GM04503 (cell line): ENCODE measurements around the gene CDH4.

Experiments used
- DNase-seq: peaks from one replicate; pipeline ENCODE4 v3.0.0-alpha.2; 2012; ENCODE audit warnings: low read depth

CDH4 gene

DNA sequence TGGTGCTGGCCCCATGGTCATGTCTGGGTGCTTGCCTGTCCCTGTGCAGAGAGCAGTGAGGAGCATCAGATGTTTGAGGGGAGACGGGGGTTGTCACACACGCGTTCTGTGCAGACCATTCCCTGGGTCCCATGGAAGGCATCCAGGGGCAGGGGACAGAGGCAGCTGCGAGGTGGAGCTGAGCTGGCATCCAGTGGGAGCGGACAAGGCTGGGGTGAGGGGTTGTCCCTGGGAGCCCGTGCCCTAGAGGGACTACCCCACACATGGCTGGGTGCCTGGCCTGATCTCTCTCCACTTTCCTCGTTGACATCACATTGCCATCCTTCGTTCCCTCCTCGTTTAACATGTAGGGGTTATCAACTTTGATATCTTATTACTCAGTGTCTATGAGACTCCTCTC is 331.3 kb downstream of the CDH4 start:
- no peak for DNase-seq

DNA sequence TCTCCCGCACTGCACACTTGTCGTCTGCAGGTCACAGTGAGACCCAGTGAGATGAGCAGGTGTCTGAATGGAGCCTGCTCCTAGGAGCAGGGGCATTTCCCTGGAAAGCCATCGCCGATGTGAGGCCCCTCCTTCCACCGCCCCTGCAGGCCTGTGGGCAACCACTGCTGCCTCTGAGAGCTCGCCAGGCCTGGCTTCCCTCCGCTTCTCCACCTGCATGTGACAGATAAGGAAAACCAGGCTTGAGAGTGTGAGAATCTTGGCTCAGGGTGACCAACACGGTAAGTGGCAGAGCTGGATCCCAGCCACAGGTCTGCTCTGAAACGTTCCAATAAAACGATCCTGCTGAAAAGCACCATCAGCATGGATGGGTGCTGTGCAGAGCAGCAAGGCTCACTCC is 332.8 kb downstream of the CDH4 start:
- DNase-seq = no peak

DNA sequence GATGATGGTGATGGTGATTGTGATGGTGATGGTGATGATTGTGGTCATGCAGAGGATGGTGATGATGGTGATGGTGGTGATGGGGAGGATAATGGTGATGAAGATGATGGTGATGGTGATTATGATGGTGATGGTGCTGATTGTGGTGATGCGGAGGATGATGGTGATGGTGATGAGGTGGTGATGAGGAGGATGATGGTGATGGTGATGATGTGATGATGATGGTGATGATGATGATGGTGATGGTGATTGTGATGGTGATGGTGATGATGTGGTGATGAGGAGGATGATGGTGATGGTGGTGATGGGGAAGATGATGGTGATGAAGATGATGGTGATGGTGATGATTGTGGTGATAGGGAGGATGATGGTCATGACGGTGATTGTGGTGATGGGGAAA is 333.7 kb downstream of the CDH4 start:
- no peak for DNase-seq

DNA sequence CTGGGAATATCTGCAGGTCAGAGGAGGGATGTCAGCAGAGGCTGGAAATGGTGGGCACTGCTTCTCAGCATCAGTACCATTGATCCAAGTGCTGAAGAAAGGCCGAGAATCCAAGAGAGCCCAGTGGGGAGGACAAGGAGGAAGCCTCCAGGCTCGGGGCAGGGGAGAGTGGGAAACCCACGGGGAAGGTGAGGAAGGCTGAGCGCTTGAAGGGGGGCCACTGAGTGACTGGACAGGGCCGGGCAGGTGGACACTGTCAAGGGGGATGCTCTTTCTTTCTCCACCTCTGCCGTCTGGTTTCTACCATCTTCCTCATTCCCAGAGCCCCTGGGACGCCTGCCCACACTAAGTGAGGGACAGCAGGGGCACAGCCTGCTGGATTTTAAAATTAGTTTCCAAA is 335.0 kb downstream of the CDH4 start:
- no peak for DNase-seq

DNA sequence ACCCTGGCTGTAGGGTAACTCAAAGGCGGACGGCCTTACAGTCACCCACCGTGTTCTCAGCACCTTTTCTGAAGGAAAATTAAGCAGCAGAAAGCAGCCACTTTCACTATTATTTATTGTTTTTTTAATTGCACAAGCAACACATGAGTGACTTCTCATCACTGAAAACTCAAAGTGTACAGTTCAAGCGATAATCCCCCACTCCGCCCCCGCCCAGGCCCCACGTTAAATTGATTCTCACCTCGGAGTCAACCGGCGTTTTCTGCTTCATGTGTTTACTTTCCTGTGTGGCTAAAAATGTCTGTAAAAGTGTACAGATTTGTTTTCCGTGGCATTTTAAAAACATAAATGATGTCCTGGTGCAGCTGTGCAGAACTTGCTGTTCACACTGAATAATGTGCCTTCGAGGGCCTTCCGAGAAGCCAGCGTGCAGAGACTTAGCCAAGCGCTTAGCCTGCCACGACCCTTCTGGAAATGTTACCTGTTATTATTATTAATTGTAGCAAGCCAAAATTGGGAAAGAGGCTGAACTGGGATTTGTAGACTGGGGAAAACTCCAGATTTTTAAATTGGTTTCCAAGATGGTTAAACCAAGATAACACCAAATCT is 335.7 kb downstream of the CDH4 start:
- DNase-seq = no peak

DNA sequence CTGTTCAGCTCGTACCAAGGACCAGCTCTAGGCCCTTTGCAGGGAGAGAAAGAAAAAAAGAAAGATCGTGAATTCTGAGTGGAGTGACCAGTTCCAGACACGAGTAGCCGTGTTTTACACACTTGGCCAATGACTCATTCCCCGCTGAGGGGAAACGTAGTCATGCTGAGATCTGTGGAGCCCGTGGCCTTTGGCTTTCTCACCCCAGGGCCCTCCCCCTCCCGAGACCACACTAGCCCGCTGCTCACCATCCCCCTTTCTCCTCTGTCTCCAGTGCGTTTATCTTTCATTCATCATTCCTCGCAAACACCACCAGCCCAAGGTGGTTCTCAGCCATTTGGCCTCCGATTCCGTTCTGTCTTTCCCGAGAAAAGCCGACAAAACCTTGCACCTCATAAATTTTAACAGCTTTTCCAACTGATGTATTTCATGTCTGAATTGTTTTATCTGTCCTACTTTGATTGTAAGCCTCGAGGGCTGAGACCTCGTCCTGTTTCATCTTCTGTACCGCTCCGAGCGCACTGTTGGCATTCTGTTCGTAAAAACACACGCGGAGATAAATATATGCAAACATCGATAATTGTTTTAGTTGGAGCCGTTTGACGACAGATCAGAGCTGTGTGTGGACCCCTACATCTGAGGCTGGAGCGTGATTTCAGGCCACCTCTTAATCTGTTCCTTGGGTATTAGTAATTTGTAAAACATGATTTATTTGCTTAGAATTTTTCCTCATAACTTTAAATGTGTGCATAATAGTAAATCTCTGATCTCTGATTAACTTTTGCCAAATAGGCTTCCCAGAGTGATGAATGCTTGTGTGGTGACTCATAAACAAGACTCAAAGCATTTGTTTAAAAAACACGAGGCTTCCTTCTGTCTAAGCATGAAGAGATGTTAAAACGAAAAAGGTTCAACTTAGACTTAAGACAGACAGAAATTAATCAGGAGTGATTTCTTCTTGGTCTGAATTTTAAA is 336.6 kb downstream of the CDH4 start:
- peak; percentile 53 for DNase-seq

DNA sequence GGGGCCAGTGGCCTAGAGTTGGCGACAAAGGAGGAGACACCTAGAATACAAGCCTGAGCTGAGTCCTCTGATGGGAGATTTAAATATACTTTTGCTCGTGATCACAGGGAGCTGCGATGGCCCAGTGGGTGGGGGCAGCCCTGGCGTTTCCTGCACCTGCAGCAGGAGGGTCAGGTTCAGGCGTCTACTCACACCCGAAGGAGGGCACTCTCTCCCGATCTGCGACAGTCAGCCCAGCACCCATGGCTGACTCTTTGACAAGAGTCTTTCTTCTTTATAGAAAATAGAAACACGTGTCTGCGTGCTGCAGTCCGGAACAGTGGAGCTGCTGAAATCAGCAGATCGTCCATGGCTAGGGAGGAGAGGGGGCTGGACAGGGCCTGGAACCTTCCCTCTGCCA is 338.2 kb downstream of the CDH4 start:
- DNase-seq = no peak

DNA sequence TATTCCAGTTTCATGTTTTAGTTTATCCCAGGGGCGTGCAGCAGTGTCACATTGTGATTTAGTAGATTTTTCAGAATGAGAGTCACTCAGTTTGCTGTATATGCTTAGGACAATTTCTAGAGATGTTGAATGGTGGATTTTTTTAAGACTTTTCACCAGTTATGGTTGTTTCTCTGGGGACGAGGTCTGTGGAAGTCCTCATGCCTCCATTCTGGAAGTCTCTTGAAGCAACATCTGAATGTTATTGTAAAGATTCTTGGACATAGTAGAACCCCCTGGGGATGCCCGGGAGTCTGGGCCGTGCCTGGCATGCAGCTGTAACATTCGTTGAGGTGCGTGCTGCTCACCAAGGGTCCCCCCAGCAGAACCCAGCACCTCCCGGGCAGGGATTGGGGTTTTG is 341.5 kb downstream of the CDH4 start:
- DNase-seq = no peak

DNA sequence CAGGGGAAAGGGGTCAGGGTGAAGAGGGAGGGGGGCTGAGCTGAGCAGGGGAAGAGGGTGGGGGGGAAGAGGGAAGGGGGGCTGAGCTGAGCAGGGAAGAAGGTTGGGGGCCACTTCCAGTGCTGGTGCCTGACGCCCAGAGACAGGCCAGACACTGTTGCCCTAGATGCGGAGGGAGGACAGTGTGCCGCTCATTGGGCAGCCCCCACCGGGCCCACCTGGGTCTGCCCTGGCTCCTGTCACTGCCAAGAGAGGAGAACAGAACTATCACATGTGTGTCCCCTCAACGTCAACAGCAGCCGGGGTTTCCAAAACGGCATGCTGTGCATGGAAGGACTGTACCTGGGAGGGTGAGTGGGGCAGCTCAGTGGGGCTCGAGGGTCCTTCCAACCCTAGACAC is 342.1 kb downstream of the CDH4 start:
- no peak for DNase-seq

DNA sequence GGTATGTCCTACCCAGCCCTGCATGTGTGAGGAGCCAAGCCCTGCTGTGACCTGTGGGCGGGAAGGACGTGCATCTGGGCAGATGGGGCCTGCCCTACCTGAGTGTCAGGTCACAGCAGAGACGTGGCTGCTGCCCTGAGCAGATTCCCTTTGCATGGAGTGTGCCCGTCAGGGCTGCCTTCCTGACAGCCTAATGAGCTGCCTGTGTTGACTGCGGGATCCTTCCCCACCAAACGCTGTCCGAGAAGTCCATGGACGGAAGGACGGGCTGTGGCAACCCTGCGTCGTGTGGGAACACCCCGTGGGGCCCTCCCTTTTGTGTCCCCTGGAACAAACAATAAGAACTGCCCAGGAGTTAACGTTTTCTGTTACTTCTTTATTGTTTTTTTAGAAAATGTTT is 343.2 kb downstream of the CDH4 start:
- DNase-seq = no peak

DNA sequence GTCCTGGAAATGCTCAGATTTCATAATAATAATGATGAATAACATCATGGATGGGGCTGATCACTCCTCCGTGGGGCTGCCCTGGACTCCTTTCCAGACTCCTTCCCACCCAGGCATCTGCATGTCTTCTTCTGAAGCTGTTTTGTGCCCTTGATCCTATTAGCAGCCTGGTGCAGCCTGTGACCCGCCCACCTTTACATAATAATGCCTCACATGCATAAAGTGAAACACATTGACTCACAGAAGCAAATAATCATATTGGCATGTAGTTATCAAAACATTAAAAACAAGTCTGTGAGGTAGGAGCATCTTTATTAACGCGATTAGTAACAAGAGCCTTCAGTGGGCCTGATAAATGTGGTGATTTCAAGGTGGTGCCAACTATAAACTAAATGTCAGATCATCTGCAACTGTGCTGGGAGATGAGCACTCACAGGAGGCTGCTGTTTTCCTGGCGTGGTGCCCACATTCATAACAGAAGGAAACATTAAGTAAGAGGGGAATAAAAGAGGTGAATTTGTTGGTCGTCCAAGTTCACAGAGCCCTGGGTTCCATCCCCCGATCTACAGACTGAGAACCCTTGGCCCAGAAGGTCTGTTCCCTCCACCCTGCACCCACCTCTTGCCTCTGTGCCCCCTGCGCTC is 344.7 kb downstream of the CDH4 start:
- no peak for DNase-seq

DNA sequence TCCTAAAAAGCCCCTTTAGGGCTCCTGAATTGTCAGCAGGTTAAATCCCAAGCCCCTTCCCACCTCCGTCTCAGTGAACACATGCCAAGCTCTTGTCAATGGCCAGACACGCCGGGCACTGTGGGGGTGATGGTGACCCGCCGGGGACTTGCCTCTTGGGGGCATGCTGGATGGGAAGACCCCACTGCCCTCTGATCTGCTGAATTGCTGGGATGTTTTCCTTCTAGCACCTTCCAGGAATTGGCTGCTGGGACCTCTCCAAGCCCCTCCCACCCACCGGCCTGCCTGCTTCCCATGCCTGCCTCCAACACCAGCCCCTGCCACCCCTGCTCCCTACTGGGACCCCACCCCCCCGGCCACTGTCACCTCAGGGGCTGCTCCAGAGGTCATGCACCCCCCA is 345.9 kb downstream of the CDH4 start:
- no peak for DNase-seq

DNA sequence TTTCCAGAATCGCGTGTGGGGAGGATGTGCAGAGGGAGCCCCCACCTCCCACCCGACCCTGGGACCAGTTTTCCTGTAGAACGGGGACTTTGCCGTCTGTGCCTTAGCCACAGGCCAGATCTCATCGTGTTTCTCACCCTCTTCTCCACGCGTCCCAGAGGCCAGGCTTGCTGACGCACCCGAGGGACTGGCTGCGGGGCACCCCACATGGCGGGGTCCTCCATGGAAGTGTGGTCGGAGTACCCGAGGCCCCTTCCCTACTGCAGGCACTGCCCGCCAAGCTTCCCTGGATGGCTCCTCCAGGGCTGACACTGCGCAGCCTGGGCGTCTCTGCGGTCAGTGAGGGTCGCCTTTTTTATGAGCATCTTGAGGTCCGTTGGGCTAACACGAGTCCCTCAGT is 346.5 kb downstream of the CDH4 start:
- DNase-seq = no peak

DNA sequence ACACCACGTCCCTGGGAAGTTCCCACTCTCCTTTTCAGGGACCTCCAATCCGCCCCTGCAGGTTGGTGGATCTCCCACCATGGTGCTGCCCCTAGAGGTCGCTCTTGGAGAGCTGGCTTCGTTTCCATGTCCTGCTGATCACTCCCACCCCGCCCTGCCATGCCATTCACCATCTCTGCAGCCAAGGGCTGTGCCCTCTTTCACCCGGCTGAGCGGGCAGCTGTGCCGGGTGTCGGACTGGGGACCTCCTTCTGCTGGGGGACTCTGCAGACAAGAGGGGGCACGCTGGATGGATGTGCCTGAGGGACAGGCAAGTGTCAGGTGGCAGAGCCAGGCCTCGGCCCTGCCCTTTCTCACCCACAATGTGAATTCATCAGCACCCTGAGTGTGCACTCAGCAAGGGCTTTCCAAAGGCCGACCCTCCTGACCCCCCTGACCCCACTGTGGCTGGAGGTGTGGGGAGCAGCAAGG is 347.0 kb downstream of the CDH4 start:
- DNase-seq = no peak

DNA sequence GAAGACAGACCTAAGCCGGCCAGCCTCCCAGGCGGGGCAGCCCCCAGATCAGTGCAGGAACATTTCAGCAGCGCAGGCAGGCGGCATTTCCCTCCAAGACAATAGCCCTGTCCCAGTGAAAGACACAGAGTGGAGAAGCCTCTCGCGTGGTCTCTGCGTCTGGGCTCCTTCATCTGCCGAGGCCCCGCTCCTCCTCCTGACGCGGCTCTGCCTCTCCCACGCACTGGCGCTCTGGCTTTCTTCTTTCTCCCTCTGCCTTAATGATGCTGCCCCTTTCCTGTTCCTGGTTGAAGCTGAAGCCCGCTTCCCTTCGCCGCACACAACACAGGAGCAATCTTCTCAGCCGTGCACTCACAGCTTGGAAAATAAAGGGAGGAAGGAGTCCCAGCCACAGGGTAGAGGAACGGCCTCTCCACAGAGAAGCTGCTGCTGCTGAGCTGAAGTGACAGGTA is 347.5 kb downstream of the CDH4 start:
- DNase-seq = no peak

DNA sequence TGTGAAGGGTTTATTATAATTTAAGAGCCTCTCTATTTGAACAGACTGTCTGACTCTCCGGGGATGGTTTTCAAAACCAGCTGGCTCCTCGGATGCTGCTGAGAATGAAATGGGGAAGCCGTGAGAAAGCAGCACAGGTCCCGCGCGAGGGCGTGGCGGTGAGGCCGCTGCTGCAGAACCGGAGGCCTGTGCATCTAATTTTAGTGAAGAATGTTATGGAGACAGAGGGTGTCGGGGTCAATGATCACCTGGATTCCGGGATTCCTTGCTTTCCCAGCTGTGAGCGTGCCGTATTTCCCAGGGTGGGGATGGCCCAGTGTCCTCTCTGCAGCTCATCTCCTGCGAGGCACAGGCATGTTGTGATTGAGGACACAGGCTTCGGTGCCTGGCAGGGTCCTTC is 348.0 kb downstream of the CDH4 start:
- DNase-seq = no peak

DNA sequence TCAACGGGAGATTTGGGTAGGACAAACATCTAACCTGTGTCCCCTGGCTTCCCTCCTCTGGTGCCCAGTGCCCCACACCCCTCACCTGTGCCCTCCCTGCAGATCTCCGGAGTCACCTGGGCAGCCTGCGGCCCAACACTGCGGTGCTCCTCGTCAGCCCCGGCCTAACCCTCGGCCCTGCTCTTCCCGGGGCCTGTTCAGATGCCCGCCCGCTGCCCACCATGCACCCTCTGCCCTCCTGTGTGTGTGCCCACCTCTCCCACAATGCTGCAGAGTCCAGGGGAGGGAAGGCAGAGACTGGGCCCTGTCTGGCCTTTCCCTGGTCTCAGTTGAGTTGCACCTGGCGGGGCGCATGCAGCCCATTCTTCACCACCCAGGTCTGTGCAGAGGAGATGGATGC is 349.3 kb downstream of the CDH4 start:
- DNase-seq = no peak

DNA sequence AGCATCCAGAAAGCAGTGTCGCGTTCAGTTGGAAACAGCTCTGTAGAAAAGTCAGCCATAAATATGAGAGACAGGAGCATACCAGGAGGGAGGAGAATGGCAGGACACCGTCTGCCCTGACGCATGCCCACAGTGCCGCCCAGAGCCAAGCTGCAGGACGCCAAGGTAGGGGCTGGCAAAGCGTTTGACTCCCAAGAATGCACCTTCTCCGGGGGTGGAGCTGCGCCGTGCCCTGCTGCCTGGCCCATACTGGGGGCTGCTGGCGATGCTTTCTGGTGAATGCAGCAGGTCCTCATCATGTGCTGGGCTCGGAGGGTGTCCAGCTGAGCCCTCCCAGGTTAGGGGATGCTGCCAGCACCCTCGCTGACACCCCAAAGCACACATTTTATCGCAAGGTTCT is 349.8 kb downstream of the CDH4 start:
- no peak for DNase-seq

DNA sequence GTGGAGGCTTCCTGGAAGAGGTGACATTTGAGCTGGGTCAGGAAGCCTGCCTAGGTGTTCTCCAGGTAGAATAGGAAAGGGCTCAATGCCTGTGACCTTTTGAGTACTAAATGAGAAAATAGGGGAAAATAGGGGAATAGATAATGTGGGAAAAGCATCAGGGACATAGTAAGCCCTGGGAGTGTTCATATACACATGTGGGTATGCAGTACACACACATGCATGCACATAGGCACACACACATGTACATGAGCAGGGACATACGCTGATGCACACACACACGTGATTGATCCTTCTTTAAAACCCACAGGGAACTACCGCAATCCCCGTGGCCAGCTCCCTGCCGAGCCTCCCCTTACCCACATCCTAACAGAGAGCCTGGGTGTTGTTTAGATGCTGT is 351.7 kb downstream of the CDH4 start:
- DNase-seq = no peak

DNA sequence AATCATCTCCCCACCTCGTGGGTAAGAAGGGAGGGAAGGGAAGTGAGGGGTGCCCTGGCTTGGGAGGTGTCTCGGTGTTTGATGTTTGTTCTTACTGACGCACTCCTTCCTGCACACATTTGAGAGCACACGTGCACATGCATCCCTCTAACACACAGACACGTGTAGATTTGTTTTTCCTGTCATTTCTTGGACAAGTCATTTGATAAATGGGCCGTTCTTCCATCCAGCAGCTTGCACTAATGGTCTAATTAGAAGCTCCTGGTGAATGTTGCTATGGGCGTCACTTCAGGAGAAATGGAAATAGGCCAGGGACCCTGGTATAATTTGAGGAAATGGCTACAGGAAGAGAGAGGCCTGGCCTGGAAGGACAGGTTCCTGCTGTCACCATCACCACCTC is 352.5 kb downstream of the CDH4 start:
- DNase-seq = no peak

DNA sequence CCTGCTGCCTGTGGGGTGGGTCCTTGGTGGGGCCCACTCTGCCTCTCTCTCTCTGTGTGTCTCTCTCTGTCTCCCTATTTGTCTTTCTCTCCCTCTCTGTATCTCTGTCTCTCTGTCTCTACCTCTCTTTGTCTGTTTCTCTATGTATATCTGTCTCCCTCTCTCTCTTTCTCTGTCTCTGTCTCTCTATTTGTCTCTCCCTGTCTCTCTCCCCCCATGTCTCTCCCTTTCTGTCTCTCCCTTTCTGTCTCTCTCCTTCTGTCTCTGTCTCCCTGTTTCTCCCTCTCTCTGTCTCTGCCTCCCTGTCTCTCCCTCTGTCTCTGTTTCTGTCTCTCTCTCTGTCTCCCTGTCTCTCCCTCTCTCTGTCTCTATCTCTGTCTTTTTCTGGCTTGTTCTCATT is 353.2 kb downstream of the CDH4 start:
- no peak for DNase-seq

DNA sequence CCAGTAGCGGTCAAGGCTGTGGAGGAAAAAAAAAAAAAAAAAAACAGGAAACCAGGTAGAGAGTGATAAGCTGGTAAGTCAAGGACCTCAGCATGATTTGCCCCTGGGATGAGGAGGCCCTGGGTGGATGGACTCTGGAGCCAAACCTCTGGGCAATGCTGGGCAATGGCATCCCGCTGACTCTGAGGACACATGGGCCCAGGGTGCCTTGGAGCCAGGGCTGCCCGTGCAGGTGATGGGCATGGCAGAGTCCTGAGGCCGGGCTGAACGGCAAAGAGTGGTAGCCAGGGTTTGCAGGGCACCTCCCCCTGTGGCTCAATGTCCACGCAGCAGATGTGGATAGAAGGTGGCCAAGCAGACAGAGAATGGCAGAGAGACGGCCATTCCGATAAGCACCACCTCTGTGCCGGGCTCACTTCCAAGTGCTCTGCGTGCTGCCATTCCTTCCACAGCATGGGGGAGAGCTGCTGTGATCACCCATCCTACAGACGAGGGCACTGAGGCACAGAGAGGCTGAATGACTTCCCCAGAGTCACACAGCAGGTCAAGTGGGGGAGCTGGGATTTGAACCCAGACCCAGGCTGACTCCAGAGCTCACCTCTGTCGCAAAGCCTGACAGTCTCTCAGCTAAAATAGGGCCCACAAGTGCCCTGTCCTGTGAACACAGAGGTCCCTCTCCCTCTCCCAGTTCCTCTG is 353.9 kb downstream of the CDH4 start:
- DNase-seq = no peak
